ENCODE results near the gene TPD52L2.

The TPD52L2 gene

DNA sequence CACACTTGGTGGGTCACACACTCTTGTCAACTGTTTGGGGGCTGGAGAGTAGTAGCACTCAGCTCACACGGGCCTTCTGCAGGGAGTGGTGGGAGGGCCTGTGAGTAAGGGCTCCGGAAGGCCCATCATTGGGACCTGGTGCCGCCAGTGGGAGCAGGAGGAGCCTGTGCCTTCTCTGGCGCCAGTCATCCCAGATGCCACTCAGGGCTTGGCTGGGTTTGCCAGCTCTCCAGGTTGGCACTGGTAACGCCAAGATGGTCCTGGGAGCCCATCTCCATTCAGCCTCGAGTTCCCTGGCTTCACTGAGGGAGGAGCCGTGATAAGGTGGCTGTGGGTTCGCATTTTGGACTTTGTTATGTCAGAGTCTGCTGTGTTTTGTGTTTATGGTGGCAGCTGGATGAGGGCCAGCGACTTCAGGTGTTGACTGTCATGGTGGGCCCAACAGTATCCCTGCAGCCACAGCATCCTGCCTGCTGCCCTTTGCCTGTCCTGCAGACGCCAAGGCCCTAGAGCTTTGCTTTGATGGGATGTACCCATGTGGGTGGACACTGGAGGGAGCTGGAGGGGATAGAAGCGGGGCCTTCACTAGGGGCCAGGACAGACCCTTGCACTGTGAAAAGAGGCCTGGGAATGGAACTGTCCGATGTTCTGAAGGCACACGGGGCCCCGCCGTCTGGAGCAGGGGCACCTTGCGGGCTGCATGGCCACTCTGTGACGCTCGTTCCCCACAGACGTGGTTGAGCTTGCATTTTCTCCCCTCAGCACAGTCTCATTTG lies 16.6 kb downstream of the TPD52L2 start:
- TF ChIP-seq CTCF (conservative IDR thresholded peaks at IDR 0.05) = no peak

DNA sequence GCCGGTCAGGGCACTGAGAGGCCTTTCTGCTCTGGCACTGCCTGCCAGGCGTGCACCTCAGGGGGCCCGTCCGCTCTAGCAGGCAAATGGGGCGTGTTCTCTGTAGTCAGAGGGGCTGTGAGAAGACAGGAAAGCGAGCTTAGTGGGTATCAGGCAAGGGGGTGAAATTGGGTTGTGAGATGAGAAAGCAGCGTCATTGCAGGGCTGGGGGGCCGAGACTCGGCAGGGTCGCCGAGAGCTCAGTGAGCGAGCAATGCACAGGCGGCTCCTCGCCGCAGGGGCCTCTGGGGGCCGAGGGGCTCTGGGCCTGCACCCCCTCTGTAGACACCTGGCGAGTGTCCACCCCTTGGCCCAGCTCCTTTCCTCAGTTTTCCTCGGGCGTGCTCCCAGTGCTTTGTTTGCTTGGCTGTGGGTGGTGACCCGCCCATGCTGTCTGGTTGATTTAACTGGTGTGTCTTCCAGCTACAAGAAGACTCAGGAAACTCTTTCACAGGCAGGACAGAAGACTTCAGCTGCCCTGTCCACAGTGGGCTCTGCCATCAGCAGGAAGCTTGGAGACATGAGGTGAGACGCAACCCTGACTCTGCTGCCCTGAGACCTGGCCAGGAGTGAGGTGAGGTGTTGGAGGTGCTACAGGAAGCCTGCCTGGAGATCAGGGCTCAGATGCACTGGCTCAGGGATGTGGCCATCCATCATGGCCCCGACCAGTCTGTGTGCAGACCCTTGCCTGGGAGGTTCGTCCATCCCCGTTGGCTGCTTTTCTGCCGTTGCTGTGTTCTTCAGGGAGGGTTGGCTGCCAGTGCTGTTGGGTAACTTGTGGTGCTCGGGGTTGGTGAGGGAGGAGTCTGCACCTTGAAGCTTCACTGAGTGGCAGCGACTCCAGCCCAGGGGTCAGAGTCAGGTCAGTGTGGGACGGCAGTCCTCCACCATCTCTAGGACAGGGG lies 17.5 kb downstream of the TPD52L2 start:
- H3K27ac ChIP-seq = peak overlapping the region; percentile 8; the same call in 1 of the 2 replicates
- no peak for TF ChIP-seq CTCF (conservative IDR thresholded peaks at IDR 0.05)

More for the DNA sequence above, 16.6 kb downstream of the TPD52L2 start:
- peak overlapping the region; percentile 8; the same call in 1 of the 2 replicates for H3K27ac ChIP-seq

GRCh38 chr20:63883201-63883593 lies 18.1 kb downstream of the TPD52L2 start:
- TF ChIP-seq CTCF (conservative IDR thresholded peaks at IDR 0.05) = no peak
- no peak overlapping the region for H3K27ac ChIP-seq

DNA sequence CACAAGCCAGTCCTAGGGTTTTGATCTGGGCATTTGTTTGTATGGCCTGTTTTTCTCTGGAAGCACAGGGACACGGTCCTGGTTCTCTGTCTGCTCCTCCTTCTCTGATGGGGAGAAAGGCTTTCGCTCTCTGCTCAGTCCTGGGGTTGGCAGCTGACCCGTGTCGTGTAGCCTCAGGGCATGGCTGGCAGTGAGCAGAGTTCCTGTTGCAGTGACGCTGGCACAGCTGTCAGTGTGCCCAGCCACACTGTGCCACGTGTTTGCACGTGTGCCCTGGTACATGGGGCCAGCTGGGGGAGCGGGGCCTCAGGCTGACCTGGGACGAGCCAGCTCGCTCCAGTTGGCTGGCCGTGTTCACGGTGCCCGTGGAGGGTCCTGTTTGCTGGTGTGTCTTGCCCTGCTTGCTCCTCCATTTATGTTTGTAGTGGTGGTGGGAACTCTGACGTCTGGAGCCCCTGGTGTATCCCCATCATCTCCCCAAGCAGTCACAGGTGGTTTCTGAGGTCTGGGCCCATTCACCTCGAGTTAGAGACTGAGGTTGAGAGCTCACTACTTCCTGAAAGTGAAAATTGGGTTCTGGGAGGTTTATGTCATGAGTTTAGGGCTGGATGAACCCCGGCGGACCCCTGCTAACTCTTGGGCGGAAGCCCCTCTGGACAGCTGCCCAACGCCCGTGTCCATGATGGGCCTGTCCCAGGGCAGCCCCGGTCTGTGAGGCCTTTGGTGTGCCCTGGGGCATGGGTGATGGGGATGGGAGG lies 19.6 kb downstream of the TPD52L2 start:
- no peak for TF ChIP-seq CTCF (conservative IDR thresholded peaks at IDR 0.05)
- peak overlapping the region; percentile 41 for H3K27ac ChIP-seq

GRCh38 chr20:63885264-63886053 lies 20.4 kb downstream of the TPD52L2 start:
- no peak overlapping the region for H3K27ac ChIP-seq
- no peak for TF ChIP-seq CTCF (conservative IDR thresholded peaks at IDR 0.05)

- TF ChIP-seq CTCF (conservative IDR thresholded peaks at IDR 0.05) = no peak
- no peak overlapping the region for H3K27ac ChIP-seq
Measured at GRCh38 chr20:63886054-63886419, 21.0 kb downstream of the TPD52L2 start.
